HCT116 (cell line): ENCODE measurements around the gene MACF1. TPM values are rescaled to one million over a fixed set of nuclear protein-coding genes. Genes with fewer than 3 reads are reported as not detected.

Experiments used
- ATAC-seq: fragments of 200-7000 bp; cut with Tn5 transposase; 2 replicates; pipeline ENCODE4 v1.9.1; 2020; ENCODE audit warnings: mild to moderate bottlenecking, moderate library complexity
- BruUV-seq: library from RNA; stranded (reverse); fragments of 400-500 nt; replicated peaks from 2 replicates; lab custom pipeline; 2021; lab: Mats Ljungman, UMichigan
- CTCF ChIA-PET: fragments of 300-600 bp; sonication (Branson Sonifier 250); formaldehyde crosslinking; loops from one replicate; lab custom pipeline; 2021; ENCODE audit warnings: antibody characterized with exemption; lab: Charles Lee
- POLR2A ChIA-PET: fragments of 300-600, 350-600 bp; sonication (Branson Sonifier 250); formaldehyde crosslinking; loops from one replicate; lab custom pipeline; 2021; ENCODE audit warnings: antibody characterized with exemption; lab: Charles Lee
- RAD21 ChIA-PET, 2 experiments: fragments of 300-600 bp; sonication (Branson Sonifier 250); formaldehyde crosslinking; loops; one replicate each; lab custom pipeline; 2023; ENCODE audit warnings: low total read pairs in 2 of 2; ENCODE audit not compliant: uncharacterized antibody in 2 of 2, unreplicated experiment in 2 of 2, low non-redundant PET in 1 of 2; lab: Charles Lee
- DNase-seq: peaks from one replicate; pipeline ENCODE4 v3.0.0-alpha.2; 2010; ENCODE audit warnings: low read depth, low spot score
- H2AFZ ChIP-seq: fragments of 200-600 bp; shearing (Covaris generic), sonication (generic); 2 replicates; pipeline ENCODE4 v1.6.1; 2017; ENCODE audit warnings: low read depth, mixed run types, mixed read lengths, antibody characterized with exemption, low read length; ENCODE audit not compliant: poor library complexity, severe bottlenecking
- H3K27ac ChIP-seq: 2 replicates; pipeline ENCODE4 v1.5.1; 2012; ENCODE audit warnings: low read depth, low read length
- H3K27me3 ChIP-seq: fragments of 200-600 bp; sonication (generic); 2 replicates; pipeline ENCODE4 v1.6.1; 2016; ENCODE audit warnings: mixed run types, low read length, mixed read lengths; ENCODE audit not compliant: insufficient read depth
- H3K36me3 ChIP-seq, 2 experiments: fragments of 200-500 bp in 1 of 2; fragments of 200-600 bp in 1 of 2; sonication (Bioruptor generic) in 1 of 2; sonication (generic) in 1 of 2; 2 replicates each; pipeline versions ENCODE4 v1.5.1 to v1.6.1; 2014 to 2016; ENCODE audit warnings: low read length in 2 of 2, inconsistent platforms in 1 of 2, mixed read lengths in 1 of 2, mixed run types in 1 of 2; ENCODE audit not compliant: insufficient read depth in 2 of 2, control insufficient read depth in 1 of 2
- H3K4me1 ChIP-seq, 2 experiments: fragments of 200-600 bp in 1 of 2; sonication (generic) in 1 of 2; 2 replicates each; pipeline versions ENCODE4 v1.5.1 to v1.6.1; 2012 to 2017; ENCODE audit warnings: low read length in 2 of 2, inconsistent platforms in 1 of 2, mild to moderate bottlenecking in 1 of 2, mixed read lengths in 1 of 2, mixed run types in 1 of 2, moderate library complexity in 1 of 2; ENCODE audit not compliant: insufficient read depth in 2 of 2, control insufficient read depth in 1 of 2
- H3K4me2 ChIP-seq: fragments of 200-600 bp; sonication (generic); 2 replicates; pipeline ENCODE4 v1.6.1; 2017; ENCODE audit warnings: mixed run types, low read length, mixed read lengths
- H3K4me3 ChIP-seq, 2 experiments: fragments of 200-600 bp in 1 of 2; sonication (generic) in 1 of 2; replicated peaks in 1 of 2; 2 replicates each; pipeline ENCODE4 v1.5.1; 2011 to 2016; ENCODE audit warnings: low read length in 2 of 2, control low read depth in 1 of 2, low read depth in 1 of 2, mild to moderate bottlenecking in 1 of 2, mixed read lengths in 1 of 2, mixed run types in 1 of 2
- H3K79me2 ChIP-seq: fragments of 200-600 bp; sonication (generic); 2 replicates; pipeline ENCODE4 v1.6.1; 2017; ENCODE audit warnings: mild to moderate bottlenecking, mixed run types, low read length, moderate library complexity, mixed read lengths; ENCODE audit not compliant: insufficient read depth
- H3K9ac ChIP-seq: fragments of 200-600 bp; sonication (generic); 2 replicates; pipeline ENCODE4 v1.6.1; 2016; ENCODE audit warnings: low read length, mixed read lengths
- H3K9me2 ChIP-seq: fragments of 200-600 bp; sonication (generic), shearing (Covaris generic); 2 replicates; pipeline ENCODE4 v1.6.1; 2017; ENCODE audit warnings: mixed run types, mild to moderate bottlenecking, moderate library complexity; ENCODE audit not compliant: insufficient read depth
- H3K9me3 ChIP-seq, 2 experiments: fragments of 200-500 bp in 1 of 2; fragments of 200-600 bp in 1 of 2; sonication (Bioruptor generic) in 1 of 2; sonication (generic) in 1 of 2; 2 replicates each; pipeline ENCODE4 v1.6.1; 2014 to 2017; ENCODE audit warnings: low read length in 2 of 2, mixed read lengths in 2 of 2, inconsistent platforms in 1 of 2, low read depth in 1 of 2, mild to moderate bottlenecking in 1 of 2, mixed run types in 1 of 2, moderate library complexity in 1 of 2; ENCODE audit not compliant: control insufficient read depth in 1 of 2, insufficient read depth in 1 of 2
- H4K20me1 ChIP-seq: fragments of 200-600 bp; sonication (generic), shearing (Covaris generic); 2 replicates; pipeline ENCODE4 v1.6.1; 2017; ENCODE audit warnings: mixed run types, mild to moderate bottlenecking, moderate library complexity; ENCODE audit not compliant: insufficient read depth
- CEBPB ChIP-seq: IDR thresholded peaks from 2 replicates; pipeline ENCODE4 v1.6.1; 2012; ENCODE audit warnings: low read depth
- EZH2 ChIP-seq: fragments of 200-600 bp; sonication (generic); IDR thresholded peaks from 2 replicates; pipeline ENCODE4 v1.6.1; 2017; ENCODE audit warnings: antibody characterized with exemption, mixed run types
- EZH2phosphoT487 ChIP-seq: fragments of 200-600 bp; IDR thresholded peaks from 2 replicates; pipeline ENCODE4 v1.6.1; 2018; ENCODE audit warnings: antibody characterized with exemption, borderline replicate concordance
- FOSL1 ChIP-seq: IDR thresholded peaks from 2 replicates; pipeline ENCODE4 v1.6.1; 2012; ENCODE audit warnings: low read depth
- RAD21 ChIP-seq: IDR thresholded peaks from 2 replicates; pipeline ENCODE4 v1.6.1; 2012; ENCODE audit warnings: low read depth, mild to moderate bottlenecking
- SRF ChIP-seq: IDR thresholded peaks from 2 replicates; pipeline ENCODE4 v1.6.1; 2012; ENCODE audit warnings: low read depth
- TCF7L2 ChIP-seq: IDR thresholded peaks from 2 replicates; pipeline ENCODE4 v1.7.0; 2011; ENCODE audit warnings: borderline replicate concordance, inconsistent platforms; ENCODE audit not compliant: insufficient read depth, insufficient read length; ENCODE audit errors: extremely low read depth
- ZFX ChIP-seq: fragments of 450-650 bp; IDR thresholded peaks from 2 replicates; pipeline ENCODE4 v1.6.1; 2017
- ZNF274 ChIP-seq: fragments of 200-500 bp; sonication (Bioruptor generic); IDR thresholded peaks from 2 replicates; pipeline ENCODE4 v1.6.1; 2014; ENCODE audit warnings: mild to moderate bottlenecking, low read depth, low read length, inconsistent platforms
- intact Hi-C: fragments of 100-400 bp; cut with micrococcal nuclease; formaldehyde crosslinking; loops from 2 replicates; pipeline ENCODE4 v1.10.0; 2022
- total RNA-seq: library from RNA; stranded (reverse); gene quantifications from one replicate; pipeline ENCODE4 v1.2.1, GENCODE V29; 2021; ENCODE audit not compliant: unreplicated experiment
- TF ChIP-seq, protein P1 (sequence below): IDR thresholded peaks from 2 replicates; pipeline ENCODE4 v1.6.1; 2012
- TF ChIP-seq, protein P2 (sequence below): IDR thresholded peaks from 2 replicates; pipeline ENCODE4 v1.6.1; 2011; ENCODE audit warnings: mild to moderate bottlenecking, low read length, moderate library complexity; ENCODE audit not compliant: insufficient replicate concordance; ENCODE audit errors: extremely low read depth
- TF ChIP-seq, protein P3 (sequence below): IDR thresholded peaks from 2 replicates; pipeline ENCODE4 v1.6.1; 2012; ENCODE audit warnings: low read depth

The MACF1 gene
- total RNA-seq, 1 experiment from 2014 or later, result 146 TPM

DNA sequence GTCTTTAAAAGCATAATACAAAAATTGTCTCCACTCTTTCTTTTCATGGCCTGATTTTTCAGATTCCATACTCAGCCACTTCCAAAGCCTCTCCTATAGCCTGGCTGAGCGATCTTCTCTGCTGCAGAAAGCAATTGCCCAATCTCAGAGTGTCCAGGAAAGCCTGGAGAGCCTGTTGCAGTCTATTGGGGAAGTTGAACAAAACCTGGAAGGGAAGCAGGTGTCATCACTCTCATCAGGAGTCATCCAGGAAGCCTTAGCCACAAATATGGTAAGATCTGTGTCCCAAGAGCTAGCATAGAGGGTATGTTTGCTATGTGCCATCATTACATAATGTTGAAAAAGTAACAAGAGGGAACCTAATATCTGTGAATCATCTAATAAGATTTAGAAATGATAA is 156.2 kb downstream of the MACF1 start:
- H3K9ac ChIP-seq, result no peak overlapping the region
- no peaks in the 10 kb centered on the region for H3K27me3 ChIP-seq
- no peak overlapping the region for H3K27ac ChIP-seq
- RAD21 ChIA-PET, result no interaction called here
- CTCF ChIA-PET, result no interaction called here
- H3K4me1 ChIP-seq, result no peaks in the 10 kb centered on the region
- no peak overlapping the region for H3K4me2 ChIP-seq
- no TSS peak for BruUV-seq
- TF ChIP-seq, protein P1, sequence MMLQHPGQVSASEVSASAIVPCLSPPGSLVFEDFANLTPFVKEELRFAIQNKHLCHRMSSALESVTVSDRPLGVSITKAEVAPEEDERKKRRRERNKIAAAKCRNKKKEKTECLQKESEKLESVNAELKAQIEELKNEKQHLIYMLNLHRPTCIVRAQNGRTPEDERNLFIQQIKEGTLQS, result no peak
- TF ChIP-seq RAD21, result no peak
- TF ChIP-seq, protein P2, sequence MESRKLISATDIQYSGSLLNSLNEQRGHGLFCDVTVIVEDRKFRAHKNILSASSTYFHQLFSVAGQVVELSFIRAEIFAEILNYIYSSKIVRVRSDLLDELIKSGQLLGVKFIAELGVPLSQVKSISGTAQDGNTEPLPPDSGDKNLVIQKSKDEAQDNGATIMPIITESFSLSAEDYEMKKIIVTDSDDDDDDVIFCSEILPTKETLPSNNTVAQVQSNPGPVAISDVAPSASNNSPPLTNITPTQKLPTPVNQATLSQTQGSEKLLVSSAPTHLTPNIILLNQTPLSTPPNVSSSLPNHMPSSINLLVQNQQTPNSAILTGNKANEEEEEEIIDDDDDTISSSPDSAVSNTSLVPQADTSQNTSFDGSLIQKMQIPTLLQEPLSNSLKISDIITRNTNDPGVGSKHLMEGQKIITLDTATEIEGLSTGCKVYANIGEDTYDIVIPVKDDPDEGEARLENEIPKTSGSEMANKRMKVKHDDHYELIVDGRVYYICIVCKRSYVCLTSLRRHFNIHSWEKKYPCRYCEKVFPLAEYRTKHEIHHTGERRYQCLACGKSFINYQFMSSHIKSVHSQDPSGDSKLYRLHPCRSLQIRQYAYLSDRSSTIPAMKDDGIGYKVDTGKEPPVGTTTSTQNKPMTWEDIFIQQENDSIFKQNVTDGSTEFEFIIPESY, result no peak
- H3K9me3 ChIP-seq, result no peaks in the 10 kb centered on the region
- no peak for DNase-seq
- H3K9me2 ChIP-seq, result no peaks in the 10 kb centered on the region
- no peak overlapping the region for H2AFZ ChIP-seq
- no peaks in the 10 kb centered on the region for H3K79me2 ChIP-seq
- peaks cover 2 to 6% of the 10 kb centered on the region in 2 experiments; a peak in 3 of 4 replicates for H3K36me3 ChIP-seq
- H3K4me3 ChIP-seq, result no peak overlapping the region
- intact Hi-C loops, result loop anchor here (5.0 kb wide), 1 partner anchor 73 kb away; no protein-coding TSS in a partner anchor
- POLR2A ChIA-PET, result no interaction called here
- ATAC-seq, result no peak
- no peaks in the 10 kb centered on the region for H4K20me1 ChIP-seq

DNA sequence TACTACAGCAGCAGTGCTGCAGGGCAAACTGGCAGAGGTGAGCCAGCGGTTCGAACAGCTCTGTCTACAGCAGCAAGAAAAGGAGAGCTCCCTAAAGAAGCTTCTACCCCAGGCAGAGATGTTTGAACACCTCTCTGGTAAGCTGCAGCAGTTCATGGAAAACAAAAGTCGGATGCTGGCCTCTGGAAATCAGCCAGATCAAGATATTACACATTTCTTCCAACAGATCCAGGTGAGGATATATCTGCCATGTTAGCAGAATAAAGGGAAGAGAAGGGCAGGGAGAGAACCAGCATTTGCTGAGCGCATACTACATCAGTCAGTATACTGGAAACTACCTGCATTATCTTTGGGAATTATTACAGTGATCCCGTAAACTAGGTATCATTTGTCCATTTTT is 157.0 kb downstream of the MACF1 start:
- H3K27ac ChIP-seq, result no peak overlapping the region
- TF ChIP-seq, protein P1, result no peak
- TF ChIP-seq SRF (no peak), EZH2 (no peak), EZH2phosphoT487 (no peak), FOSL1 (no peak), CEBPB (no peak), ZFX (no peak), RAD21 (no peak), ZNF274 (no peak), TCF7L2 (no peak)
- TF ChIP-seq, protein P3, sequence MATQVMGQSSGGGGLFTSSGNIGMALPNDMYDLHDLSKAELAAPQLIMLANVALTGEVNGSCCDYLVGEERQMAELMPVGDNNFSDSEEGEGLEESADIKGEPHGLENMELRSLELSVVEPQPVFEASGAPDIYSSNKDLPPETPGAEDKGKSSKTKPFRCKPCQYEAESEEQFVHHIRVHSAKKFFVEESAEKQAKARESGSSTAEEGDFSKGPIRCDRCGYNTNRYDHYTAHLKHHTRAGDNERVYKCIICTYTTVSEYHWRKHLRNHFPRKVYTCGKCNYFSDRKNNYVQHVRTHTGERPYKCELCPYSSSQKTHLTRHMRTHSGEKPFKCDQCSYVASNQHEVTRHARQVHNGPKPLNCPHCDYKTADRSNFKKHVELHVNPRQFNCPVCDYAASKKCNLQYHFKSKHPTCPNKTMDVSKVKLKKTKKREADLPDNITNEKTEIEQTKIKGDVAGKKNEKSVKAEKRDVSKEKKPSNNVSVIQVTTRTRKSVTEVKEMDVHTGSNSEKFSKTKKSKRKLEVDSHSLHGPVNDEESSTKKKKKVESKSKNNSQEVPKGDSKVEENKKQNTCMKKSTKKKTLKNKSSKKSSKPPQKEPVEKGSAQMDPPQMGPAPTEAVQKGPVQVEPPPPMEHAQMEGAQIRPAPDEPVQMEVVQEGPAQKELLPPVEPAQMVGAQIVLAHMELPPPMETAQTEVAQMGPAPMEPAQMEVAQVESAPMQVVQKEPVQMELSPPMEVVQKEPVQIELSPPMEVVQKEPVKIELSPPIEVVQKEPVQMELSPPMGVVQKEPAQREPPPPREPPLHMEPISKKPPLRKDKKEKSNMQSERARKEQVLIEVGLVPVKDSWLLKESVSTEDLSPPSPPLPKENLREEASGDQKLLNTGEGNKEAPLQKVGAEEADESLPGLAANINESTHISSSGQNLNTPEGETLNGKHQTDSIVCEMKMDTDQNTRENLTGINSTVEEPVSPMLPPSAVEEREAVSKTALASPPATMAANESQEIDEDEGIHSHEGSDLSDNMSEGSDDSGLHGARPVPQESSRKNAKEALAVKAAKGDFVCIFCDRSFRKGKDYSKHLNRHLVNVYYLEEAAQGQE, result no peak

More for the DNA sequence above, 157.0 kb downstream of the MACF1 start:
- DNase-seq (no peak), ATAC-seq (no peak)
- BruUV-seq, result no TSS peak
- H4K20me1 ChIP-seq, result no peaks in the 10 kb centered on the region
- no peak overlapping the region for H3K9ac ChIP-seq
- intact Hi-C loops, result loop anchor here (5.0 kb wide), 1 partner anchor 74 kb away; no protein-coding TSS in a partner anchor
- no peak overlapping the region for H3K4me2 ChIP-seq
- peaks cover 2 to 6% of the 10 kb centered on the region in 2 experiments; a peak in 3 of 4 replicates for H3K36me3 ChIP-seq
- H3K4me3 ChIP-seq, result no peak overlapping the region
- no peaks in the 10 kb centered on the region for H3K4me1 ChIP-seq
- no peaks in the 10 kb centered on the region for H3K9me3 ChIP-seq
- RAD21 ChIA-PET, result no interaction called here
- CTCF ChIA-PET, result no interaction called here
- H3K9me2 ChIP-seq, result no peaks in the 10 kb centered on the region
- H3K79me2 ChIP-seq, result no peaks in the 10 kb centered on the region
- no peak overlapping the region for H2AFZ ChIP-seq
- H3K27me3 ChIP-seq, result no peaks in the 10 kb centered on the region
- POLR2A ChIA-PET, result no interaction called here
